Measurements from ENCODE around the gene SH3PXD2A. TPM values are rescaled to one million over a fixed set of nuclear protein-coding genes. Genes with fewer than 3 reads are reported as not detected.

The SH3PXD2A gene
- total and polyA plus RNA-seq, 9 of the 15 experiments (the other 6 are each of a cell fraction or from before 2014, with no cell fraction given): 0.41 to 9.3 (median 2.5) TPM

- 98% methylated on average over 6 of the region's 23 CpGs for WGBS (ENCODE audit: insufficient coverage, low coverage, missing lambda C conversion rate)
- Histone ChIP-seq H3K36me3 (ENCODE audit: control insufficient read depth, insufficient read depth, low read length) (peaks cover 9% of the 10 kb centered on the region; the same call in 2 of the 3 replicates), H3K4me2 (ENCODE audit: insufficient read depth, low read length) (no peak overlapping the region), H3K9me3 (replicated peaks; ENCODE audit: control insufficient read depth, insufficient read depth, low read depth, low read length) (no peaks in the 10 kb centered on the region), H3K79me2 (ENCODE audit: control insufficient read depth, insufficient read depth, low read length) (no peaks in the 10 kb centered on the region), H3K9ac (ENCODE audit: insufficient read depth in 1 of 2, low read depth in 2 of 2, low read length in 2 of 2) (no peak overlapping the region), H3K27me3 (ENCODE audit: control insufficient read depth in 2 of 2, insufficient read depth in 2 of 2, low read length in 2 of 2) (no peaks in the 10 kb centered on the region), H4K20me1 (replicated peaks; ENCODE audit: control insufficient read depth, insufficient read depth, low read length) (no peaks in the 10 kb centered on the region), H3K27ac (ENCODE audit: extremely low read depth, low read depth, low read length) (no peak overlapping the region), H2AFZ (ENCODE audit: low read depth, low read length) (no peak overlapping the region), H3K4me3 (no peak overlapping the region), H3K4me1 (replicated peaks in 1 of 2; ENCODE audit: control insufficient read depth in 2 of 2, insufficient read depth in 2 of 2, low read length in 2 of 2) (peaks cover 0 to 3% of the 10 kb centered on the region in 2 experiments; a peak in 2 of 5 replicates), H3K9me1 (ENCODE audit: control insufficient read depth, insufficient read depth, low read length) (no peaks in the 10 kb centered on the region)
- in situ Hi-C loops (cut with MboI) (loop anchor here (5.0 kb wide), 1 partner anchor 84 kb away; no protein-coding TSS in a partner anchor), intact Hi-C loops (cut with micrococcal nuclease) (no loop called here)
- CTCF ChIA-PET (ENCODE audit: low intra/inter-chr PET ratio): no interaction called here
- POLR2A ChIA-PET: interaction anchor here (0.7 to 1.0 kb wide), 2 partner anchors 108 to 166 kb away, joined by 3 read pairs; no protein-coding TSS in a partner anchor
- FAIRE-seq (no peak), ATAC-seq (no peak), DNase-seq (ENCODE audit: extremely low read depth in 1 of 4, low spot score in 3 of 4) (no peak)
- BruUV-seq (replicated peaks): no TSS peak
- TF ChIP-seq GMEB1 (CRISPR knock-in tag; IDR thresholded peaks at IDR 0.05) (no peak), TARDBP (IDR thresholded peaks at IDR 0.05) (no peak), ZSCAN32 (CRISPR knock-in tag; IDR thresholded peaks at IDR 0.05) (no peak), ZNF609 (CRISPR knock-in tag; IDR thresholded peaks at IDR 0.05; ENCODE audit: borderline replicate concordance) (no peak), MXI1 (IDR thresholded peaks at IDR 0.05; ENCODE audit: low read depth, low read length) (no peak), TAL1 (IDR thresholded peaks at IDR 0.05) (no peak), SMAD4 (CRISPR knock-in tag; conservative IDR thresholded peaks at IDR 0.05) (no peak), LARP7 (IDR thresholded peaks at IDR 0.05) (no peak), ZNF212 (CRISPR knock-in tag; IDR thresholded peaks at IDR 0.05) (no peak)
- TF ChIP-seq, protein P1, sequence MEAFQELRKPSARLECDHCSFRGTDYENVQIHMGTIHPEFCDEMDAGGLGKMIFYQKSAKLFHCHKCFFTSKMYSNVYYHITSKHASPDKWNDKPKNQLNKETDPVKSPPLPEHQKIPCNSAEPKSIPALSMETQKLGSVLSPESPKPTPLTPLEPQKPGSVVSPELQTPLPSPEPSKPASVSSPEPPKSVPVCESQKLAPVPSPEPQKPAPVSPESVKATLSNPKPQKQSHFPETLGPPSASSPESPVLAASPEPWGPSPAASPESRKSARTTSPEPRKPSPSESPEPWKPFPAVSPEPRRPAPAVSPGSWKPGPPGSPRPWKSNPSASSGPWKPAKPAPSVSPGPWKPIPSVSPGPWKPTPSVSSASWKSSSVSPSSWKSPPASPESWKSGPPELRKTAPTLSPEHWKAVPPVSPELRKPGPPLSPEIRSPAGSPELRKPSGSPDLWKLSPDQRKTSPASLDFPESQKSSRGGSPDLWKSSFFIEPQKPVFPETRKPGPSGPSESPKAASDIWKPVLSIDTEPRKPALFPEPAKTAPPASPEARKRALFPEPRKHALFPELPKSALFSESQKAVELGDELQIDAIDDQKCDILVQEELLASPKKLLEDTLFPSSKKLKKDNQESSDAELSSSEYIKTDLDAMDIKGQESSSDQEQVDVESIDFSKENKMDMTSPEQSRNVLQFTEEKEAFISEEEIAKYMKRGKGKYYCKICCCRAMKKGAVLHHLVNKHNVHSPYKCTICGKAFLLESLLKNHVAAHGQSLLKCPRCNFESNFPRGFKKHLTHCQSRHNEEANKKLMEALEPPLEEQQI (IDR thresholded peaks at IDR 0.05): no peak
Measured at GRCh38 chr10:103603382-103603781, 252.0 kb downstream of the SH3PXD2A start.

Measured in K562 (cell line).